MCF 10A (cell line): ENCODE results near the gene UNC50. TPM values are rescaled to one million over a fixed set of nuclear protein-coding genes. Genes with fewer than 3 reads are reported as not detected.

ENCODE experiments used
- BruUV-seq: library from RNA; stranded (reverse); fragments of 400-500 nt; replicated peaks from 2 replicates; lab custom pipeline; 2021; lab: Mats Ljungman, UMichigan
- CTCF ChIA-PET: fragments of 300-600 bp; sonication (Branson Sonifier 250); formaldehyde crosslinking; extraction: SDS; loops from one replicate; lab custom pipeline; 2021; ENCODE audit warnings: antibody characterized with exemption, inconsistent platforms; lab: Yijun Ruan, JAX
- POLR2A ChIA-PET: fragments of 300-600, 350-650 bp; sonication (Branson Sonifier 250); formaldehyde crosslinking; extraction: SDS; loops from one replicate; lab custom pipeline; 2020; ENCODE audit warnings: antibody characterized with exemption, inconsistent platforms; lab: Yijun Ruan, JAX
- DNase-seq: peaks from one replicate; pipeline ENCODE4 v3.0.0-alpha.2; 2018; ENCODE audit not compliant: unreplicated experiment
- H3K27ac Mint-ChIP-seq: one replicate; pipeline ENCODE4 v1.8.0; 2022; ENCODE audit warnings: mild to moderate bottlenecking, low read depth, mixed read lengths; ENCODE audit not compliant: unreplicated experiment
- H3K27me3 Mint-ChIP-seq: one replicate; pipeline ENCODE4 v1.8.0; 2022; ENCODE audit warnings: mixed read lengths; ENCODE audit not compliant: insufficient read depth, unreplicated experiment
- H3K36me3 Mint-ChIP-seq: one replicate; pipeline ENCODE4 v1.8.0; 2022; ENCODE audit warnings: mild to moderate bottlenecking, moderate library complexity, mixed read lengths; ENCODE audit not compliant: insufficient read depth, unreplicated experiment
- H3K4me1 Mint-ChIP-seq: one replicate; pipeline ENCODE4 v1.8.0; 2022; ENCODE audit warnings: mixed read lengths; ENCODE audit not compliant: insufficient read depth, unreplicated experiment
- H3K4me3 Mint-ChIP-seq: one replicate; pipeline ENCODE4 v1.8.0; 2022; ENCODE audit warnings: mild to moderate bottlenecking, moderate library complexity, mixed read lengths; ENCODE audit not compliant: unreplicated experiment
- H3K9me3 Mint-ChIP-seq: one replicate; pipeline ENCODE4 v1.8.0; 2022; ENCODE audit warnings: mixed read lengths; ENCODE audit not compliant: unreplicated experiment
- CTCF ChIP-seq: fragments of 200-600 bp; IDR thresholded peaks from one replicate; pipeline ENCODE4 v1.8.0; 2022; ENCODE audit warnings: antibody characterized with exemption, mild to moderate bottlenecking; ENCODE audit not compliant: unreplicated experiment
- intact Hi-C: fragments of 100-400 bp; cut with micrococcal nuclease; formaldehyde crosslinking; loops from 2 replicates; pipeline ENCODE4 v1.14.1; 2022
- total RNA-seq: library from RNA; stranded (reverse); gene quantifications from 2 replicates; pipeline ENCODE4 v1.2.3, GENCODE V29; 2022

The UNC50 gene
- total RNA-seq, 1 experiment from 2014 or later = 36.9 TPM

GRCh38 chr2:98569197-98569793 lies 39.1 kb upstream of the UNC50 start:
- ChIA-PET POLR2A (interaction anchor here (0.6 kb wide), 1 partner anchor 769 kb away, joined by 3 read pairs; no protein-coding TSS in a partner anchor), CTCF (interaction anchor here (0.6 to 1.4 kb wide), 11 partner anchors 9 to 397 kb away, joined by 3 to 6 read pairs (median 4); no protein-coding TSS in a partner anchor)
- no peaks in the 10 kb centered on the region for H3K9me3 Mint-ChIP-seq
- intact Hi-C loops = loop anchor here (5.0 kb wide), 1 partner anchor 33 kb away; no protein-coding TSS in a partner anchor
- TF ChIP-seq CTCF = peak; percentile 77
- no TSS peak for BruUV-seq
- H3K27me3 Mint-ChIP-seq = no peaks in the 10 kb centered on the region
- no peaks in the 10 kb centered on the region for H3K4me1 Mint-ChIP-seq
- peak; percentile 55 for DNase-seq
- no peak overlapping the region for H3K4me3 Mint-ChIP-seq
- no peak overlapping the region for H3K27ac Mint-ChIP-seq
- H3K36me3 Mint-ChIP-seq = peaks cover 26% of the 10 kb centered on the region

GRCh38 chr2:98569915-98570314 lies 38.5 kb upstream of the UNC50 start:
- Mint-ChIP-seq H3K4me1 (no peaks in the 10 kb centered on the region), H3K27ac (no peak overlapping the region), H3K36me3 (peaks cover 31% of the 10 kb centered on the region), H3K4me3 (no peak overlapping the region), H3K9me3 (no peaks in the 10 kb centered on the region), H3K27me3 (no peaks in the 10 kb centered on the region)
- TF ChIP-seq CTCF = no peak
- intact Hi-C loops = loop anchor here (5.0 kb wide), 1 partner anchor 32 kb away; no protein-coding TSS in a partner anchor
- DNase-seq = no peak
- no TSS peak for BruUV-seq
- ChIA-PET CTCF (interaction anchor here (0.6 to 1.9 kb wide), 3 partner anchors 10 to 163 kb away, joined by 3 to 4 read pairs (median 3); no protein-coding TSS in a partner anchor), POLR2A (no interaction called here)

- Mint-ChIP-seq H3K4me1 (no peaks in the 10 kb centered on the region), H3K27me3 (no peaks in the 10 kb centered on the region), H3K27ac (no peak overlapping the region), H3K4me3 (no peak overlapping the region), H3K9me3 (no peaks in the 10 kb centered on the region), H3K36me3 (peaks cover 31% of the 10 kb centered on the region)
- ChIA-PET POLR2A (no interaction called here), CTCF (interaction anchor here (0.5 to 1.9 kb wide), 5 partner anchors 10 to 163 kb away, joined by 3 to 4 read pairs (median 3); no protein-coding TSS in a partner anchor)
- DNase-seq = no peak
- no TSS peak for BruUV-seq
- no peak for TF ChIP-seq CTCF
- intact Hi-C loops = no loop called here
These were observed 38.0 kb upstream of the UNC50 start for GRCh38 chr2:98570356-98570755.

GRCh38 chr2:98571121-98571701 lies 37.2 kb upstream of the UNC50 start:
- DNase-seq = no peak
- no peaks in the 10 kb centered on the region for H3K4me1 Mint-ChIP-seq
- no peak overlapping the region for H3K4me3 Mint-ChIP-seq
- H3K27me3 Mint-ChIP-seq = no peaks in the 10 kb centered on the region
- peaks cover 31% of the 10 kb centered on the region for H3K36me3 Mint-ChIP-seq
- H3K27ac Mint-ChIP-seq = no peak overlapping the region
- TF ChIP-seq CTCF = no peak
- intact Hi-C loops = no loop called here
- CTCF ChIA-PET = interaction anchor here (0.7 to 1.9 kb wide), 2 partner anchors 11 to 14 kb away, joined by 3 to 4 read pairs; no protein-coding TSS in a partner anchor
- POLR2A ChIA-PET = interaction anchor here (1.0 kb wide), 1 partner anchor 12 kb away, joined by 3 read pairs; no protein-coding TSS in a partner anchor
- no peaks in the 10 kb centered on the region for H3K9me3 Mint-ChIP-seq
- BruUV-seq = no TSS peak
